Fibroblast of villous mesenchyme (primary cell): ENCODE measurements around the gene UXS1. TPM values are rescaled to one million over a fixed set of nuclear protein-coding genes. Genes with fewer than 3 reads are reported as not detected.
"Not testable (repeated sequence)": the region's sequence is repeated elsewhere in the genome, so short reads cannot be mapped to it uniquely, and the experiment has no call there.

Experiments
- DNase-seq: peaks from one replicate; pipeline ENCODE4 v3.0.0-alpha.2; 2010; ENCODE audit warnings: low read depth
- H3K4me3 ChIP-seq: 2 replicates; pipeline ENCODE4 v1.5.1; 2011; ENCODE audit warnings: low read depth, mild to moderate bottlenecking, low read length
- CTCF ChIP-seq: IDR thresholded peaks from 2 replicates; pipeline ENCODE4 v1.5.1; 2012; ENCODE audit warnings: low read depth, mild to moderate bottlenecking, low read length; ENCODE audit not compliant: insufficient read depth
- total RNA-seq: library from RNA; depleted of rRNA; stranded (reverse); fragments of >200 nt; gene quantifications from 2 replicates; pipeline ENCODE4 v1.2.3, GENCODE V29; 2012

UXS1 gene
- total RNA-seq, 1 donor, result 37.6 TPM

- no peak for TF ChIP-seq CTCF
- no peak overlapping the region for H3K4me3 ChIP-seq
- no peak for DNase-seq
These were observed 56.2 kb downstream of the UXS1 start for GRCh38 chr2:106137731-106138521.

- not testable (repeated sequence) for DNase-seq
- peak overlapping the region; percentile 35 for H3K4me3 ChIP-seq
These were observed 62.9 kb downstream of the UXS1 start for GRCh38 chr2:106131192-106131591.

GRCh38 chr2:106130251-106130998 lies 63.7 kb downstream of the UXS1 start:
- DNase-seq, result no peak
- H3K4me3 ChIP-seq, result peak overlapping the region; percentile 33
- no peak for TF ChIP-seq CTCF

GRCh38 chr2:106129592-106129991 lies 64.5 kb downstream of the UXS1 start:
- no peak overlapping the region for H3K4me3 ChIP-seq
- DNase-seq, result no peak
- TF ChIP-seq CTCF, result no peak

GRCh38 chr2:106129150-106129549 lies 65.0 kb downstream of the UXS1 start:
- no peak for DNase-seq
- H3K4me3 ChIP-seq, result no peak overlapping the region
- no peak for TF ChIP-seq CTCF

- TF ChIP-seq CTCF, result no peak
- no peak for DNase-seq
- no peak overlapping the region for H3K4me3 ChIP-seq
These were observed 66.3 kb downstream of the UXS1 start for GRCh38 chr2:106127776-106128268.

GRCh38 chr2:106127282-106127771 lies 66.8 kb downstream of the UXS1 start:
- no peak for TF ChIP-seq CTCF
- no peak overlapping the region for H3K4me3 ChIP-seq
- DNase-seq, result peak; percentile 51
